ENCODE measurements around the gene UBE3C.
"Not testable (repeated sequence)": the region's sequence is repeated elsewhere in the genome, so short reads cannot be mapped to it uniquely, and the experiment has no call there.

Gene UBE3C

GRCh38 chr7:157244516-157245294, 106.0 kb downstream of the UBE3C start:
- Histone ChIP-seq H3K9me3 (ENCODE audit: control insufficient read depth, insufficient read depth, low read length) (no peaks in the 10 kb centered on the region), H3K27me3 (ENCODE audit: control insufficient read depth, low read length) (no peaks in the 10 kb centered on the region), H4K20me1 (ENCODE audit: control insufficient read depth, insufficient read depth, low read depth, low read length) (no peaks in the 10 kb centered on the region), H3F3A (ENCODE audit: control insufficient read depth, insufficient read depth) (peaks cover 11% of the 10 kb centered on the region), H3K4me3 (ENCODE audit: low read length) (no peak overlapping the region), H3K27ac (ENCODE audit: low read depth, low read length) (no peak overlapping the region), H3K9me2 (replicated peaks; ENCODE audit: control insufficient read depth, low read length) (no peaks in the 10 kb centered on the region), H3K4me2 (ENCODE audit: low read length) (no peak overlapping the region), H3K4me1 (ENCODE audit: control insufficient read depth, low read length) (no peaks in the 10 kb centered on the region), H3K79me2 (ENCODE audit: control insufficient read depth, low read length) (no peaks in the 10 kb centered on the region), H3K36me3 (ENCODE audit: control insufficient read depth, low read length) (peaks cover 38% of the 10 kb centered on the region)
- TF ChIP-seq EZH2phosphoT487 (IDR thresholded peaks at IDR 0.05; ENCODE audit: borderline replicate concordance, low read length) (no peak), CTCF (IDR thresholded peaks at IDR 0.05; ENCODE audit: low read depth, low read length, poor library complexity, severe bottlenecking) (no peak)

- Histone ChIP-seq H3K27me3 (ENCODE audit: control insufficient read depth, low read length) (no peaks in the 10 kb centered on the region), H3K27ac (ENCODE audit: low read depth, low read length) (no peak overlapping the region), H3K4me3 (ENCODE audit: low read length) (no peak overlapping the region), H3K9me2 (replicated peaks; ENCODE audit: control insufficient read depth, low read length) (no peaks in the 10 kb centered on the region), H4K20me1 (ENCODE audit: control insufficient read depth, insufficient read depth, low read depth, low read length) (no peaks in the 10 kb centered on the region), H3F3A (ENCODE audit: control insufficient read depth, insufficient read depth) (peaks cover 16% of the 10 kb centered on the region), H3K4me2 (ENCODE audit: low read length) (no peak overlapping the region), H3K9me3 (ENCODE audit: control insufficient read depth, insufficient read depth, low read length) (no peaks in the 10 kb centered on the region), H3K36me3 (ENCODE audit: control insufficient read depth, low read length) (peaks cover 51% of the 10 kb centered on the region), H3K79me2 (ENCODE audit: control insufficient read depth, low read length) (no peaks in the 10 kb centered on the region), H3K4me1 (ENCODE audit: control insufficient read depth, low read length) (no peaks in the 10 kb centered on the region)
- no peak for TF ChIP-seq EZH2phosphoT487 (IDR thresholded peaks at IDR 0.05; ENCODE audit: borderline replicate concordance, low read length)
Measured at GRCh38 chr7:157246052-157246451, 107.3 kb downstream of the UBE3C start.

GRCh38 chr7:157248659-157249058, 109.9 kb downstream of the UBE3C start:
- H3F3A ChIP-seq (ENCODE audit: control insufficient read depth, insufficient read depth): peaks cover 13% of the 10 kb centered on the region; the same call in 1 of the 2 replicates
- peaks cover 61% of the 10 kb centered on the region for H3K36me3 ChIP-seq (ENCODE audit: control insufficient read depth, low read length)
- no peak overlapping the region for H3K27ac ChIP-seq (ENCODE audit: low read depth, low read length)
- no peaks in the 10 kb centered on the region for H3K27me3 ChIP-seq (ENCODE audit: control insufficient read depth, low read length)
- TF ChIP-seq EZH2phosphoT487 (IDR thresholded peaks at IDR 0.05; ENCODE audit: borderline replicate concordance, low read length) (no peak), CTCF (IDR thresholded peaks at IDR 0.05; ENCODE audit: low read depth, low read length, poor library complexity, severe bottlenecking) (no peak)
- no peaks in the 10 kb centered on the region for H3K9me2 ChIP-seq (replicated peaks; ENCODE audit: control insufficient read depth, low read length)
- H3K4me1 ChIP-seq (ENCODE audit: control insufficient read depth, low read length): no peaks in the 10 kb centered on the region
- no peak overlapping the region for H3K4me2 ChIP-seq (ENCODE audit: low read length)
- no peaks in the 10 kb centered on the region for H3K79me2 ChIP-seq (ENCODE audit: control insufficient read depth, low read length)
- no peak overlapping the region for H3K4me3 ChIP-seq (ENCODE audit: low read length)
- no peaks in the 10 kb centered on the region for H3K9me3 ChIP-seq (ENCODE audit: control insufficient read depth, insufficient read depth, low read length)
- H4K20me1 ChIP-seq (ENCODE audit: control insufficient read depth, insufficient read depth, low read depth, low read length): no peaks in the 10 kb centered on the region

- peak; percentile 98 for TF ChIP-seq CTCF (IDR thresholded peaks at IDR 0.05; ENCODE audit: low read depth, low read length, poor library complexity, severe bottlenecking)
- no peak for TF ChIP-seq EZH2phosphoT487 (IDR thresholded peaks at IDR 0.05; ENCODE audit: borderline replicate concordance, low read length)
Measured at GRCh38 chr7:157250605-157251228, 112.0 kb downstream of the UBE3C start.

GRCh38 chr7:157251817-157252216, 113.1 kb downstream of the UBE3C start:
- not testable (repeated sequence) for H3K4me1 ChIP-seq (ENCODE audit: control insufficient read depth, low read length); H3K4me2 ChIP-seq (ENCODE audit: low read length); H3F3A ChIP-seq (ENCODE audit: control insufficient read depth, insufficient read depth); H3K27ac ChIP-seq (ENCODE audit: low read depth, low read length); H3K9me3 ChIP-seq (ENCODE audit: control insufficient read depth, insufficient read depth, low read length); H3K27me3 ChIP-seq (ENCODE audit: control insufficient read depth, low read length); H4K20me1 ChIP-seq (ENCODE audit: control insufficient read depth, insufficient read depth, low read depth, low read length); H3K9me2 ChIP-seq (replicated peaks; ENCODE audit: control insufficient read depth, low read length); H3K79me2 ChIP-seq (ENCODE audit: control insufficient read depth, low read length); H3K4me3 ChIP-seq (ENCODE audit: low read length)
- peaks cover 80% of the 10 kb centered on the region for H3K36me3 ChIP-seq (ENCODE audit: control insufficient read depth, low read length)

More at GRCh38 chr7:157250605-157251228, 112.0 kb downstream of the UBE3C start:
- no peaks in the 10 kb centered on the region for H3K9me3 ChIP-seq (ENCODE audit: control insufficient read depth, insufficient read depth, low read length)
- H3K4me1 ChIP-seq (ENCODE audit: control insufficient read depth, low read length): no peaks in the 10 kb centered on the region
- no peaks in the 10 kb centered on the region for H4K20me1 ChIP-seq (ENCODE audit: control insufficient read depth, insufficient read depth, low read depth, low read length)
- H3K9me2 ChIP-seq (replicated peaks; ENCODE audit: control insufficient read depth, low read length): no peaks in the 10 kb centered on the region
- H3K4me2 ChIP-seq (ENCODE audit: low read length): no peak overlapping the region
- H3F3A ChIP-seq (ENCODE audit: control insufficient read depth, insufficient read depth): peaks cover 9% of the 10 kb centered on the region; the same call in 1 of the 2 replicates
- H3K4me3 ChIP-seq (ENCODE audit: low read length): no peak overlapping the region
- peaks cover 71% of the 10 kb centered on the region for H3K36me3 ChIP-seq (ENCODE audit: control insufficient read depth, low read length)
- H3K27ac ChIP-seq (ENCODE audit: low read depth, low read length): no peak overlapping the region
- H3K79me2 ChIP-seq (ENCODE audit: control insufficient read depth, low read length): no peaks in the 10 kb centered on the region
- H3K27me3 ChIP-seq (ENCODE audit: control insufficient read depth, low read length): no peaks in the 10 kb centered on the region

Data from DOHH2 (cell line).